ENCODE data around the gene SCNN1G. TPM values are rescaled to one million over a fixed set of nuclear protein-coding genes. Genes with fewer than 3 reads are reported as not detected.

Gene SCNN1G
- total and polyA plus RNA-seq, 2 donors (not counting 1 experiment from before 2014, with no cell fraction given), result not detected

DNA sequence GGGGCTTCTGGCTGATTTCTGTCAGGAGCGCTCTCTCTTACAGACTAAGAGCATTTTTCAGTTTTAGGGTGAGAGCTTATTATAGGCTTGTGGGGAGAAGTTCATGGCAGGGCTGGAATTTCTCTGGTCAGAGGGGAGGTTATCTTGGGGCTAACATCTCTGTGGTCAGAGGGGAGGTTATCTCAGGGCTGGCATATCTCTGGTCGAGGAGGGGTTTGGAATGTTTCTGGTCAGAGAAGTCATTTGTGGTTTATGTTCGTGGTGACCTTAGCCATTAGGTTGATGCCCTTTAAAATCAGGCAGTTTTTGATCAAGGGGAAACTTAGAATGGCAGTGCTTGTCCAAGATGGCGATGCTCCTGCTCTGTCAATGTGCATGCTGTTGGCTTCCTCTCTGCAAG is 22.5 kb upstream of the SCNN1G start:
- no peak for DNase-seq (ENCODE audit: low read depth in 2 of 2)
- no peaks in the 10 kb centered on the region for H3K9me3 ChIP-seq (ENCODE audit: control insufficient read depth, insufficient read depth, low read depth, low read length)
- H3K36me3 ChIP-seq (ENCODE audit: control insufficient read depth, insufficient read depth, low read length), result no peaks in the 10 kb centered on the region
- no peaks in the 10 kb centered on the region for H3K79me2 ChIP-seq (ENCODE audit: control insufficient read depth, insufficient read depth, low read length)
- H3K27ac ChIP-seq (ENCODE audit: insufficient read depth, low read length), result no peak overlapping the region
- no peak overlapping the region for H3K4me2 ChIP-seq (ENCODE audit: extremely low read depth, insufficient read depth, low read length)
- no peak overlapping the region for H3K4me3 ChIP-seq (replicated peaks in 1 of 4; ENCODE audit: control extremely low read depth in 1 of 4, insufficient read depth in 1 of 4, low read depth in 3 of 4, low read length in 4 of 4)
- H3K4me1 ChIP-seq (ENCODE audit: control insufficient read depth, extremely low read depth, insufficient read depth, low read length), result no peaks in the 10 kb centered on the region
- TF ChIP-seq, protein P1, sequence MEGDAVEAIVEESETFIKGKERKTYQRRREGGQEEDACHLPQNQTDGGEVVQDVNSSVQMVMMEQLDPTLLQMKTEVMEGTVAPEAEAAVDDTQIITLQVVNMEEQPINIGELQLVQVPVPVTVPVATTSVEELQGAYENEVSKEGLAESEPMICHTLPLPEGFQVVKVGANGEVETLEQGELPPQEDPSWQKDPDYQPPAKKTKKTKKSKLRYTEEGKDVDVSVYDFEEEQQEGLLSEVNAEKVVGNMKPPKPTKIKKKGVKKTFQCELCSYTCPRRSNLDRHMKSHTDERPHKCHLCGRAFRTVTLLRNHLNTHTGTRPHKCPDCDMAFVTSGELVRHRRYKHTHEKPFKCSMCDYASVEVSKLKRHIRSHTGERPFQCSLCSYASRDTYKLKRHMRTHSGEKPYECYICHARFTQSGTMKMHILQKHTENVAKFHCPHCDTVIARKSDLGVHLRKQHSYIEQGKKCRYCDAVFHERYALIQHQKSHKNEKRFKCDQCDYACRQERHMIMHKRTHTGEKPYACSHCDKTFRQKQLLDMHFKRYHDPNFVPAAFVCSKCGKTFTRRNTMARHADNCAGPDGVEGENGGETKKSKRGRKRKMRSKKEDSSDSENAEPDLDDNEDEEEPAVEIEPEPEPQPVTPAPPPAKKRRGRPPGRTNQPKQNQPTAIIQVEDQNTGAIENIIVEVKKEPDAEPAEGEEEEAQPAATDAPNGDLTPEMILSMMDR (conservative IDR thresholded peaks at IDR 0.05 in 1 of 2, IDR thresholded peaks at IDR 0.05 in 1 of 2; ENCODE audit: low read depth in 1 of 2, low read length in 2 of 2), result no peak
- TF ChIP-seq EZH2 (IDR thresholded peaks at IDR 0.05; ENCODE audit: low read length, missing control alignments), result no peak
- H3K9ac ChIP-seq (ENCODE audit: insufficient read depth, low read length), result no peak overlapping the region
- no peaks in the 10 kb centered on the region for H4K20me1 ChIP-seq (ENCODE audit: control insufficient read depth, extremely low read depth, insufficient read depth, low read length)
- no peaks in the 10 kb centered on the region for H3K27me3 ChIP-seq (ENCODE audit: control insufficient read depth, insufficient read depth, low read length)
- no peak overlapping the region for H2AFZ ChIP-seq (ENCODE audit: low read length)

DNA sequence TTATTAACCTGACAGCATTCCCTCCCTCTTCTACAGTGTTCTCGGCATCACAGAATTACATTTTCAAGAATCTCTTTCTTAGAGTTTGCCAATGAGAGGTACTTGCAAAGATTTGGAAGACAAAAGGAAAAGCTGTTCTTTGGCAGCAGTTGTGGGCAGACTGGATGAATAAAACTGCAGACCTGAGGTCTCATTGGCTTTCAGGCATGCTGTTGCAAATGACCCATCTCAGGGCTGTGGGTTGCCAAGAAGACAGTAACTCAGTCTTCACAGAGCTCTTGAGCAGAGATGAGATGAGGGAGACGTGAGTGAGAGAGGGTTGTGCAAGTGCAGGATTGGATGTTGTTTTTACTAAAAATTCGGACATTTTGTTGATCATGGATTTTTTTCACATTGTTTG is 22.0 kb upstream of the SCNN1G start:
- H3K36me3 ChIP-seq (ENCODE audit: control insufficient read depth, insufficient read depth, low read length), result no peaks in the 10 kb centered on the region
- H3K27ac ChIP-seq (ENCODE audit: insufficient read depth, low read length), result no peak overlapping the region
- H3K9me3 ChIP-seq (ENCODE audit: control insufficient read depth, insufficient read depth, low read depth, low read length), result no peaks in the 10 kb centered on the region
- no peaks in the 10 kb centered on the region for H4K20me1 ChIP-seq (ENCODE audit: control insufficient read depth, extremely low read depth, insufficient read depth, low read length)
- H3K79me2 ChIP-seq (ENCODE audit: control insufficient read depth, insufficient read depth, low read length), result no peaks in the 10 kb centered on the region
- H3K27me3 ChIP-seq (ENCODE audit: control insufficient read depth, insufficient read depth, low read length), result no peaks in the 10 kb centered on the region
- no peak for TF ChIP-seq EZH2 (IDR thresholded peaks at IDR 0.05; ENCODE audit: low read length, missing control alignments)
- TF ChIP-seq, protein P1 (conservative IDR thresholded peaks at IDR 0.05 in 1 of 2, IDR thresholded peaks at IDR 0.05 in 1 of 2; ENCODE audit: low read depth in 1 of 2, low read length in 2 of 2), result no peak
- no peak overlapping the region for H2AFZ ChIP-seq (ENCODE audit: low read length)
- H3K4me3 ChIP-seq (replicated peaks in 1 of 4; ENCODE audit: control extremely low read depth in 1 of 4, insufficient read depth in 1 of 4, low read depth in 3 of 4, low read length in 4 of 4), result no peak overlapping the region
- DNase-seq (ENCODE audit: low read depth in 2 of 2), result no peak
- no peaks in the 10 kb centered on the region for H3K4me1 ChIP-seq (ENCODE audit: control insufficient read depth, extremely low read depth, insufficient read depth, low read length)
- no peak overlapping the region for H3K9ac ChIP-seq (ENCODE audit: insufficient read depth, low read length)
- no peak overlapping the region for H3K4me2 ChIP-seq (ENCODE audit: extremely low read depth, insufficient read depth, low read length)

DNA sequence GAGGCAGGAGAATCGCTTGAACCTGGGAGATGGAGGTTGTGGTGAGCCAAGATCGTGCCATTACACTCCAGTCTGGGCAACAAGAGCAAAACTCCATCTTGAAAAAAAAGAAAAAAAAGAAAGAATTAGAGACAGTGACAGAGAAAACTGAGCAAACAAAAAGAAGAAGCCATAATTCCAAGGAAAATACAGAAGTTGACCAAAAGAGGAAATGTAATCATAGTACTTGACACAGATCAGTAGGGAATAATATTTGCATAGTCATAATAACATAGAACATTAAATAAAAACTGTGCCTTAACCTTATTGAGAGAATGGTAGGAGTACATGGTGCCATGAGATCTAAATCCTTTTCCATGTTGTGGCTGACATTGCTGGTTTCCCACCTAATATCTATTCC is 18.6 kb upstream of the SCNN1G start:
- H3K4me1 ChIP-seq (ENCODE audit: control insufficient read depth, extremely low read depth, insufficient read depth, low read length), result no peaks in the 10 kb centered on the region
- DNase-seq (ENCODE audit: low read depth in 2 of 2), result no peak
- H2AFZ ChIP-seq (ENCODE audit: low read length), result no peak overlapping the region
- no peak for TF ChIP-seq EZH2 (IDR thresholded peaks at IDR 0.05; ENCODE audit: low read length, missing control alignments)
- TF ChIP-seq, protein P1 (conservative IDR thresholded peaks at IDR 0.05 in 1 of 2, IDR thresholded peaks at IDR 0.05 in 1 of 2; ENCODE audit: low read depth in 1 of 2, low read length in 2 of 2), result no peak
- no peaks in the 10 kb centered on the region for H3K36me3 ChIP-seq (ENCODE audit: control insufficient read depth, insufficient read depth, low read length)
- H3K27me3 ChIP-seq (ENCODE audit: control insufficient read depth, insufficient read depth, low read length), result no peaks in the 10 kb centered on the region
- no peak overlapping the region for H3K4me3 ChIP-seq (replicated peaks in 1 of 4; ENCODE audit: control extremely low read depth in 1 of 4, insufficient read depth in 1 of 4, low read depth in 3 of 4, low read length in 4 of 4)
- H3K79me2 ChIP-seq (ENCODE audit: control insufficient read depth, insufficient read depth, low read length), result no peaks in the 10 kb centered on the region
- H4K20me1 ChIP-seq (ENCODE audit: control insufficient read depth, extremely low read depth, insufficient read depth, low read length), result no peaks in the 10 kb centered on the region
- no peak overlapping the region for H3K9ac ChIP-seq (ENCODE audit: insufficient read depth, low read length)
- no peak overlapping the region for H3K27ac ChIP-seq (ENCODE audit: insufficient read depth, low read length)
- H3K9me3 ChIP-seq (ENCODE audit: control insufficient read depth, insufficient read depth, low read depth, low read length), result no peaks in the 10 kb centered on the region
- H3K4me2 ChIP-seq (ENCODE audit: extremely low read depth, insufficient read depth, low read length), result no peak overlapping the region

Data from fibroblast of lung (primary cell).